SKM-1 treated with dmso at 0.1 percent for 144 hours (cell line): ENCODE measurements around the gene IGSF6.
A peak's percentile ranks its signal among the peaks of the same experiment; 100 is the strongest.

Experiments
- DNase-seq: peaks from one replicate; lab custom pipeline; 2025; ENCODE audit not compliant: unreplicated experiment; lab: John Stamatoyannopoulos, UW

The IGSF6 gene

DNA sequence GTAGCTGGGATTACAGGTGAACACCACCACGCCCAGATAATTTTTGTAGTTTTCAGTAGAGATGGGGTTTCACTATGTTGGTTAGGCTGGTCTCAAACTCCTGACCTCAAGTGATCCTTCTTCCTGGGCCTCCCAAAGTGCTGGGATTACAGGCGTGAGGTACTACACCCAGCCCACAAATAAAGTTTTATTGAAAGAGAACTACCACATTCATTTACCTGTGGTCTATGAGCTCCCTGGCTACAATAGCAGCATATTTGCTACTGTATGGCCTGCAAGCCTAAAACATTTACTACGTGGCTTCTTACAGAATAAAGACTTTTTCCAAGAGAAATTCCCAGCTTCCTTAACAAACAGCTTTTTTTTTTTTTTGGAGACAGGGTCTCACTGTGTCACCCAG, 49.6 kb downstream of the IGSF6 start:
- no peak for DNase-seq

DNA sequence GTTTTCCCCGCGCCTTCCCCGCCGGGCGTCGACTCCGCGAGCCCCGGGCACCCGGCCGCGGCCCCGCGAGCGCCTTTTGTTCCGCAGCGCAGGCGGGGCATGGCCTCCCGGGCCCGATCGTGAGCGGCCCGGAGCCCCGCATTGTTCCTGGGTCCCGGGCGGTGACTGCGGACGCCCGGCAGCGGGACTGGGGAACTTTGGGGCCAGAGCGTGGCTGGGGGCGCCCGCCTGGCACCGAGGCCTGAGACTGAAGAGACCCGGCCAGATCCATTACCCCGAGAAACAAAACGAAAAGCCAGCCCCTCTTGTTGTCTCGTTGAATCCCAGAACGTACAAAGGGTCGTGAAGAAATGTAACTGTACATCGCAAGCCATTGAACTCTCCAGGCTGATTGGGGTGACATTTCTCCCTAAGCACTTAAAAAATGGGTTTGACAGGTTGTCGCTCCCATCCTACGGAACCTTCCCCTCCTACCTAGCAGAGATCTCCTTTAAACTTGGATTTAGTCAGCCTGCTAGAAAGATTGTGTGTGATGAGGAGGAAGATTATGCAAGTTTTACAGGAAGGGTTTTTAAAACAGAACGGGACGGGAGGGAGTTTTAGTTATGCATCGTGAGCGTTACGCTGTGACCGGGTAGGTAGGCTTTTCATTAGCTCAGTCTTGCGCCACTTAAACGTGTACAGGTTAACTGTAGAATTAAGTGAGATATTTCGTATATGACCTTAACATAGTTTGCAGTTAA, 52.2 kb downstream of the IGSF6 start:
- no peak for DNase-seq

DNA sequence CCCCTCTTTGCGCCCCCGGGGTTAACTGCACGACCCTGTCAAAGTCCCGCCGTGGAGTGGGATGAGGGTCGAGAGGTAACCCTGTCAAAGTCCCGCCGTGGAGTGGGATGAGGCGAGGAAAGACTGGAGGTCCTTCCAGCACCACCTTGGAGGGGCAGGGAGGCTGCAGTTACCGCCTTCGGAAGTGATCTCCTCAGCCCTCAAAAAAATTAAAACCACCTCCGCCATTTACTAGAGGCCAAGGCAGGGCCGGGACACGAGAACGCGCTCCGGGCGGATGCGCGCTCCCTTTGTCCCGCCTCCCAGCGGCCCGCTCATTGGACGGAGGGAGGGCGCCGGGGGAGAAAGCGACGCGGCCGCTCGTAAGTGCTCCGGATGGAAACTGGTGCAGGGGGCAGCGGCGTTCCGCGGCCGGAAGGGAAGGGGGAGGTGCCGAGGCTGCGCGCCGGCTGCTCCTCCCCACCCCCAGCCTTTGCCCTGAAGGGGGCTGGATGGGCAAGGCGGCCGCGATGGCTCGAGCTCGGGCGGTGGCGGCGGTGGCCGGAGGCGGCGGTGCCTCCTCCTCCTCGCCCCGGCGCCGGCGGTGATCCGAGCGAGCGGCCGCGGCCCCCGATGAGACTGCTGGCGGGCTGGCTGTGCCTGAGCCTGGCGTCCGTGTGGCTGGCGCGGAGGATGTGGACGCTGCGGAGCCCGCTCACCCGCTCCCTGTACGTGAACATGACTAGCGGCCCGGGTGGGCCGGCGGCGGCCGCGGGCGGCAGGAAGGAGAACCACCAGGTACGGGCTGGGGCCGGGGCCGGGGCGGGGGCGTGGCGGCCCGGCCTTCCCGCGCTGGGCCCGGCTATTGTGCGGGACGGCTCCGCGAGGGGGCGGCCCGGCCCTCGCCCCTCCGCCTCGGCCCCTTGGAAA, 53.0 kb downstream of the IGSF6 start, which contains the start of gene METTL9:
Gene METTL9, plus strand, starts transcription at position 456 of the 909 bp plus-strand sequence. Its CDS starts 157 bp downstream, at position 613.
- DNase-seq = peak; percentile 36

DNA sequence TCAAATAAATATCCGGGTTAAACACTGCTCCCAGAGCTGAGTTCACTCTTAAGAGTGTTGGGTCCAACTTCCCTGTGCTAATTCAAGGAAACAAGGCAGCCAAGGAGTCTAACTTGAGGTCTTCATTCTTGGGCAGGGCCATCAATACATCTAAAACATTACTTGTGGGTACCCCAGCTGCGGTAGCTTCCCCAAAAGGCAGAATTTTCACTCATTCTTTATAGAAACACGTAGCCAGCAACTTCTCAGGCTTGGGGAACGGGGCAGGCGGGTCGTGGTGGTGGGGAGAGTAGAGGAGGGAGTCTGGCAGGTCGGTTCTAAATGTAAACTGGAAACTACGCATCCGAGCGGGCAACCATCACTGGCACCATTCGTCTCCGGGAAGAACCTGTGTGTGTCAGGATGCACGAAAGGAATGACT, 53.7 kb downstream of the IGSF6 start:
- DNase-seq = no peak

DNA sequence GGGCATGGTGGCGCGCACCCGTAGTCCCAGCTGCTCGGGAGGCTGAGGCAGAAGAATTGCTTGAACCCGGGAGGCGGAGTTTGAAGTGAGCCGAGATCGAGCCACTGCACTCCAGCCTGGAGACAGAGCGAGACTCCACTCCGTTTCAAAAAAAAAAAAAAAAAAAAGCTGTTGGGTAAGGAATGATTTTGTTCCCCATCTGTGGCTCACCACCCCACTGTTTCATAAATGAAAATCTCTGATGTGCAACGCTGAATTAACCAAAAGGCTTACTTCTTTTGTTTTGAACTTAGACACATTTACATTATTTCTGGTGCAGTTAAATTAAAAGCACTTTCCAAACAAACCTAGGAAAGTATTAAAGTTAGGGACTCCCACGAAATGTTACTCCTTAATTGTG, 54.2 kb downstream of the IGSF6 start:
- DNase-seq = no peak

DNA sequence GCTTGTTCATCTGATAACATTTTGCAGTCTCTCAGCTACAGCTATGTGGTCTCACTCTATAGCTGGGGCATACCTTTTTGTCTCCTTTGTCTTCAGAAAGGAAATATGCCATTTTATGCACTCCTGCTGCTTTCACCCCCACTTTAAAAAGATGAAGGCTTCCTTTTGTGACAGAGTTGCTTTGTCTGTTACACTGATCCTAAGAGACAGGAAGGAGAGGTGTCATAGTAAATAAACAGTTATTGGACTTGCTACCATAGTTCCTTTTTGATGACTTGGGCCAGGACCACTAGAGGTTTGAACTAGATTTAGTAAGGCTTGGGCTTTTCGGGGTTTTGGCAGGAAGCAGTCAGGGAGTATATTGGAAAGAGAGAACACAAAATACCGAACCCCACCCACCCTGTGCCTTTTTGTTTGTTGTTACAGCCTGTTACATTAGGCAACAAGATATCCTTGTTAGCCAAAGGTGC, 54.8 kb downstream of the IGSF6 start:
- no peak for DNase-seq

DNA sequence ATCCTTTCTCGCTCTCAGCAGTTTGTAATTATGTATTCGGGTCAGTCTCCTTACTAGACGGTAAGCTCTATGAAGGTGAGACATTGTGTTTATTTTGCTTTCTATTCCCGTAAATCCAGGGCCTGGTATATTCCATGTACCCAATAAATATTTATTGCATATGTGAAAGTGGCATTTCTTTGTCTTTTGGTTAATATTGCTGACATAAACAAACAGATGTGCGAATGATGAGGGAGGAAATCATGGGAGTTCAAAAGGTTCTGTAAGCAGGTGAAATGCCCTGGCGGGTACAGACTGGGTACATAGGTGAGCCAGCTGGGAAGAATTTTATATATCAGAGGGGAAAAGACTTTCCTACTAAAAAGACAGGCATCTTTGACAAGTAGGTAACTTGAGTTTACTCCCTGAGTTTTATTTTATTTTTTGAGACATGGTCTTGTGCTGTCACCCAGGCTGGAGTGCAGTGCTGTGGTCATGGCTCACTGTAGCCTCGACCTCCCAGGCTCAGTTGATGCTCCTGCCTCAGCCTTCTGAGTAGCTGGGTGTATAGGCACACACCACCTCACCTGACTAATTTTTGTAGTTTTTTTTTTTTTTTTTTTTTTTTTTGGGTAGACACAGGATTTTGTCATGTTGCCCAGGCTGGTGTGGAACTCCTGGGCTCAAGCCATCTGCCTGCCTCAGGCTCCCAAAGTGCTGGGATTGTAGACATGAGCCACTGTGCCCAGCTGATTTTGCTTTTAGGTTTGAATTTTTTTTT, 58.7 kb downstream of the IGSF6 start:
- no peak for DNase-seq

DNA sequence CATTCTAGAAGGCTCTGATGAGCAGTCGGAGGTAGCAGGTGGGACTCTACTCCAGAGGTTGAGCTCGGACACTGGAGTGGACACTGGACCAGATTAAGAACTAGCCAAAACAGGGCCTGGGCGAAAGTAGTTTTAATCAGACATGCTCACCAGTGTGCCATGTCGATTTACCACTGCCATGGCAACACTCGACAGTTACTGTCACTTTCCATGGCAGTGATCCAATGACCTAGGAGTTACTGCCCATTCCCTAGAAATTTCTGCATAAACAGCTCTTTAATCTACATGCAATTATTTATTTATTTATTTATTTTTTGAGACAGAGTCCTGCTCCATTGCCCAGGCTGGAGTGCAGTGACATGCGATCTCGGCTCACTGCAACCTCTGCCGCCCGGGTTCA, 60.2 kb downstream of the IGSF6 start:
- DNase-seq = no peak

DNA sequence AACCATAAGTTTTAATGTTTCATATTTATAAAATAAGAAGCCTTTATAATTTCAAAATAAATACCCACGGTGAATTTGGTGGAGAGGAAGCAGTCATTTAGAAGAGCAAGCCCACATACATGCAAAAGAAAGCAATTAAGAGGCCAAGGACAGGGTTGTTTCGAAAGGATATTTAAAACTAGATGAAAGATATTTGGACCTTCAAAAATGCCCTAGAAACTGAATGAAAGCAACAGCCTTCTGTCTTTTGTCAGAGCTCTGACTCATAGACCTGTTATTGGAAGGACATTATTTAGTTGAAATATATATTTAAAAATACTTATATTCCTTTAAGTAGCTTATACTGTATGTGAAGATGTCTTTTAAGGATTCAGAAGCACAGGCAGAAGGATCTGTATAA, 61.6 kb downstream of the IGSF6 start:
- no peak for DNase-seq

DNA sequence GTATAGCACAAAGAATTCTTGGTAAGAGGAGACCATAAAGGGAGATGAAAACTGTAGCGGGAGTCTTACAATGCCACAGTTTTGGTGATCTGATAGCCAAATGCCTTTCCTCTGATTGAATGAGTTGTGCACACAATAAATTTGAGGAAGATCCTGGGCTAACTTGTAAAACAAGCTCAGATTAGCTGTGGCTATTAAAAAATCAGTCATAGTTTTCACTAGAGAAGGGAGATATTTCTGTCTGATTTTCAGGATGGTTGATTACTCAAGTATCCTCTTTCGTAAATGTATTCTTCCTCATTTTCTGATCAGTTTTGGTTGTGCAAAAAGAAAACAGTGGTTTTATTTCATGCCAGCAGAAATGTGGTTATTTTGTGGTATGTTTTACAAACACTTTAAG, 62.1 kb downstream of the IGSF6 start:
- DNase-seq = peak; percentile 45

DNA sequence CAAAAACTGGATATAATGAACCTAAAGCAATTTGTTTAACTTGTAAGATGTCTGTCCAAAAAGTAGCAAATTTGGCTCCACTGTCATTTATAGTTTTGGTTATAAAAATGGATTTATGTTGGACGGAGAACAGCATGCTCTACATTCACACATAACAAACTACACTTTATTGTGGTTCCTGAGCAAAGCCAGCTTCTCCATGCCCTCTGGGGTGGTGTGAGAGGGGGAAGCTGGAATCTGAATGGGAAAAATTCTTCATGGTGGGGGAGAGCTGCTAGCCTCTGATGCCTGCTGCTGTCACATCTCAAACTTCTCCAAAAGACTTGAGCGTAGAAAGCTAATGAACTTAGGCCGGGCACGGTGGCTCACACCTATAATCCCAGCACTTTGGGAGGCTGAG, 62.9 kb downstream of the IGSF6 start:
- no peak for DNase-seq
